Glomerular visceral epithelial cell (primary cell): Measurements from ENCODE around the gene NNAT.

Experiments used
- DNase-seq: peaks from one replicate; pipeline ENCODE4 v3.0.0-alpha.2; 2016; ENCODE audit errors: extremely low spot score

NNAT gene

GRCh38 chr20:37523911-37524700, 3.1 kb downstream of the NNAT start:
- no peak for DNase-seq

GRCh38 chr20:37524859-37525708, 4.0 kb downstream of the NNAT start:
- peak; percentile 80 for DNase-seq

- no peak for DNase-seq
Measured at GRCh38 chr20:37525810-37526209, 4.8 kb downstream of the NNAT start.

GRCh38 chr20:37526238-37526838, 5.3 kb downstream of the NNAT start:
- peak; percentile 69 for DNase-seq

GRCh38 chr20:37526839-37527637, 6.0 kb downstream of the NNAT start:
- peak; percentile 38 for DNase-seq

- DNase-seq: peak; percentile 90
Measured at GRCh38 chr20:37527638-37528445, 6.8 kb downstream of the NNAT start, which contains the start of gene BLCAP. TSS of gene BLCAP (minus strand) at chr20:37527876. CDS start at chr20:37519174, 8,702 bp downstream.

GRCh38 chr20:37528446-37529213, 7.6 kb downstream of the NNAT start:
- no peak for DNase-seq

DNA sequence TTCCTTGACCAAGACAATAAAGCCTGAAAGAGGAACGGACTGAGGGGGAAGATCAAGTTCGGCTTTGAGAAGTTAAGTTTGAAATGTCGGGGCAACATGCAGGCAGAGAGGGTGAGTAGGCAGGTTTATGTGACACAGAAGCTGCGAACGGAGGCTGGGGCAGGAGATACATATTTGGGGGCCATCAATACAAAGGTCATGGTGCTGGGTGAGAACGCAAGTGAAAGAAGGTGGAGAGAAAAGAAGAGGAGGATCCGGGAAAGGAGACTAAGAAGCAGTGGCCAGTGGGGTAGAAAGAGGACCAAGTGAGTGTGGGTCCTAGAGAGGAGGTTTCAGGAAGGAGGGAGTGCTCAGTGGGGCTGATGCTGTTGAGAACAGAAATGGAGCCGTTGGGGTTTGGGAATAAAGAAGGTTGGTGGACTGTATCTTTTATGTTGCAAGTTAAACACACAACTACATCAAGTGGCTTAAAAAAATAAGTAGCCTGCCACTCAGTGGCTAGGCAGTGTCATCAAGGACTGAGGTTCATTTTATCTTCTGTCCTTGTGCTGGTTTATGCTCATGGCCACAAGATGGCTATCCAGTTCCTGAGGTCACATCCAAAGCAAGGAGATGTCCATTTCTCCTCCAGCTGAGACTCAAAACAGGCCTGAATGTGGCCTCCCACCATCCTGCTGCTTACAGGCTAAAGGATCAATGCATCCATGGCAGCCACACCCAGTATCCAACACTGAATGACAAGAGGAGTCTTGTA, 8.3 kb downstream of the NNAT start:
- DNase-seq: no peak

GRCh38 chr20:37529968-37530600, 9.0 kb downstream of the NNAT start:
- DNase-seq: no peak

- DNase-seq: no peak
Measured at GRCh38 chr20:37530696-37531095, 9.6 kb downstream of the NNAT start.

- DNase-seq: no peak
Measured at GRCh38 chr20:37531856-37532255, 10.8 kb downstream of the NNAT start.

DNA sequence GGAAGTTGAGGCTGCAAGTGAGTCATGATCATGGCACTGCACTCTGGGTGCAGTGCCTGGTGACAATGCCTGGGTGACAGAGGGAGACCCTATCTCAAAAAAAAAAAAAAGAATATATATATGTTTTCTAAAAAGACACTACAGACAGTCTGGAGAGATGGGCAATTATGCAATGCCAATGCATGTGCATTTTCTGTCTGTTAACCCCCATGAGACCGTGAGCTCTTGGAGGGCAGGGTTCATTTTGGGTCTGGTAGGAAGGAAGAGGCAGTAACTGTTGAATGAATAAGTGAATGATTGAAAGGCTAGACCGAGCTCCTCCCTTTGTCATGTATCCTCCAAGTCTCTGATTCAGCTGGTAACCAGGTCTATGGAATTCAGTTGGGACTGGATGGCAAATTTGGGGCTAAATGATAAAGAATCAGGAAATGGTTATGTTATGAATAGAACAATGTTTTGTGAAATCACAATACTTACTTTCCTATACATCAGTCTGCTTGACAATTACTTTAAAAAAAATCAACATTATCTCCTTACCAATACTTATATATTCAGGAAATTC, 12.2 kb downstream of the NNAT start:
- DNase-seq: no peak

GRCh38 chr20:37534401-37535157, 13.5 kb downstream of the NNAT start:
- DNase-seq: peak; percentile 85

GRCh38 chr20:37535443-37536132, 14.5 kb downstream of the NNAT start:
- DNase-seq: no peak

GRCh38 chr20:37537505-37537904, 16.5 kb downstream of the NNAT start:
- DNase-seq: no peak

DNA sequence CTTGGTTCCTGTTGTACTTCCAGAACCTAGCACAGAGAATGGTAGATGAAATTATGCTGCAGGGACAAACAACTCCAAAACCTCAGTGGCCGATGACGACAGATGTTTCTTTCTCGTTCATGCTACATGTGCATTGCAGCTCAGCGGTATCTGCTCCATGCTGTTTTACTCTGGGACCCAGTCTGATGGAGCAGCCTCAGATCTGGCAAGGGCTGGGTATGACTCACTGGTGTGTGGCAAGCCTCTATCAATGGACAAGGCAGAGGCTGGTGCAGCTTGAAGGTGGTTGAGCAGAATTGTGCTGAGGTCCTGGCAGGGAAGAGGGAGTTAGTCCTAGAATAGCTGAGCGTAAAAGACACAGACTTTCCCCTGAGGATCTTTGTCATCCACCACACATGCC, 17.0 kb downstream of the NNAT start:
- DNase-seq: peak; percentile 57

- DNase-seq: no peak
Measured at GRCh38 chr20:37539424-37539823, 18.4 kb downstream of the NNAT start.
